PC-3 (cell line): Measurements from ENCODE around the gene ZDHHC1. TPM values are rescaled to one million over a fixed set of nuclear protein-coding genes. Genes with fewer than 3 reads are reported as not detected.

Experiments used
- ATAC-seq: fragments of 200-7000 bp; cut with Tn5 transposase; 2 replicates; pipeline ENCODE4 v1.9.1; 2020; ENCODE audit warnings: mild to moderate bottlenecking, moderate library complexity
- BruUV-seq: library from RNA; stranded (reverse); fragments of 400-500 nt; replicated peaks from 2 replicates; lab custom pipeline; 2021; lab: Mats Ljungman, UMichigan
- CTCF ChIA-PET: fragments of 300-600 bp; sonication (Branson Sonifier 250); formaldehyde crosslinking; loops from one replicate; lab custom pipeline; 2022; ENCODE audit warnings: antibody characterized with exemption; lab: Charles Lee
- POLR2A ChIA-PET: fragments of 300-600 bp; sonication (Branson Sonifier 250); formaldehyde crosslinking; loops from one replicate; lab custom pipeline; 2022; ENCODE audit warnings: antibody characterized with exemption; ENCODE audit not compliant: unreplicated experiment; lab: Charles Lee
- DNase-seq: peaks from one replicate; pipeline ENCODE4 v3.0.0-alpha.2; 2015
- H2AFZ ChIP-seq: fragments of 300-600 bp; sonication (generic); 2 replicates; pipeline ENCODE4 v1.6.0; 2016; ENCODE audit warnings: antibody characterized with exemption, low read length
- H3F3A ChIP-seq: fragments of 300-600 bp; sonication (generic); one replicate; pipeline ENCODE4 v1.6.0; 2017; ENCODE audit warnings: antibody characterized with exemption, low read length, control low read depth, mild to moderate bottlenecking; ENCODE audit not compliant: unreplicated experiment
- H3K27ac ChIP-seq: fragments of 300-600 bp; sonication (generic); 2 replicates; pipeline ENCODE4 v1.5.1; 2016; ENCODE audit warnings: mild to moderate bottlenecking, low read length
- H3K27me3 ChIP-seq: fragments of 300-600 bp; sonication (generic); 2 replicates; pipeline ENCODE4 v1.6.1; 2016; ENCODE audit warnings: low read length, mixed read lengths
- H3K36me3 ChIP-seq: fragments of 300-600 bp; sonication (generic); 2 replicates; pipeline ENCODE4 v1.6.1; 2016; ENCODE audit warnings: low read depth, mixed run types, low read length, mixed read lengths
- H3K4me1 ChIP-seq: fragments of 300-600 bp; sonication (generic); 2 replicates; pipeline ENCODE4 v1.5.1; 2016; ENCODE audit warnings: low read length; ENCODE audit not compliant: insufficient read depth
- H3K4me2 ChIP-seq: fragments of 300-600 bp; sonication (generic); 2 replicates; pipeline ENCODE4 v1.6.0; 2016; ENCODE audit warnings: low read length
- H3K4me3 ChIP-seq: fragments of 300-600 bp; sonication (generic); 2 replicates; pipeline ENCODE4 v1.5.1; 2016; ENCODE audit warnings: mild to moderate bottlenecking, low read length, mixed read lengths
- H3K79me2 ChIP-seq: fragments of 300-600 bp; sonication (generic); 2 replicates; pipeline ENCODE4 v1.6.1; 2017; ENCODE audit warnings: low read length, mixed read lengths
- H3K9ac ChIP-seq: fragments of 300-600 bp; sonication (generic); 2 replicates; pipeline ENCODE4 v1.6.0; 2016; ENCODE audit warnings: mild to moderate bottlenecking, low read length
- H3K9me2 ChIP-seq: fragments of 300-600 bp; sonication (generic); replicated peaks from 2 replicates; pipeline ENCODE4 v1.6.1; 2016; ENCODE audit warnings: mixed run types, low read length, mixed read lengths
- H3K9me3 ChIP-seq: fragments of 300-600 bp; sonication (generic); 2 replicates; pipeline ENCODE4 v1.6.1; 2016; ENCODE audit warnings: low read length, mixed read lengths
- H4K20me1 ChIP-seq: fragments of 300-600 bp; sonication (generic); 2 replicates; pipeline ENCODE4 v1.6.1; 2016; ENCODE audit warnings: low read length, mixed read lengths
- CTCF ChIP-seq: fragments of 300-600 bp; sonication (generic); conservative IDR thresholded peaks from 2 replicates; pipeline ENCODE4 v1.5.1; 2017; ENCODE audit warnings: antibody characterized with exemption, low read depth, mild to moderate bottlenecking, low read length
- EZH2 ChIP-seq: fragments of 300-600 bp; sonication (generic); IDR thresholded peaks from one replicate; pipeline ENCODE4 v1.6.1; 2017; ENCODE audit warnings: antibody characterized with exemption, mild to moderate bottlenecking, low read length; ENCODE audit not compliant: unreplicated experiment
- EZH2phosphoT487 ChIP-seq: fragments of 300-600 bp; sonication (generic); IDR thresholded peaks from 2 replicates; pipeline ENCODE4 v1.6.1; 2018; ENCODE audit warnings: mild to moderate bottlenecking, antibody characterized with exemption, low read length, borderline replicate concordance
- intact Hi-C: fragments of 100-400 bp; cut with micrococcal nuclease; formaldehyde crosslinking; loops from 2 replicates; pipeline ENCODE4 v1.9.0; 2023
- total RNA-seq: library from RNA; depleted of rRNA; stranded (reverse); fragments of >200 nt; gene quantifications from 2 replicates; pipeline ENCODE4 v1.2.3, GENCODE V29; 2014

ZDHHC1 gene
- total RNA-seq, 1 experiment from 2014 or later = 4.8 TPM

- H3K9ac ChIP-seq = no peak overlapping the region
- H3K4me1 ChIP-seq = peaks cover 5% of the 10 kb centered on the region
- H3F3A ChIP-seq = no peaks in the 10 kb centered on the region
- intact Hi-C loops = loop anchor here (10.0 kb wide), 1 partner anchor 54 kb away; no protein-coding TSS in a partner anchor
- H3K4me3 ChIP-seq = no peak overlapping the region
- H3K27me3 ChIP-seq = no peaks in the 10 kb centered on the region
- TF ChIP-seq EZH2phosphoT487 = no peak
- no peak for TF ChIP-seq EZH2
- TF ChIP-seq CTCF = no peak
- ChIA-PET CTCF (interaction anchor here (0.6 to 1.0 kb wide), 2 partner anchors 60 to 138 kb away, joined by 4 to 8 read pairs; no protein-coding TSS in a partner anchor), POLR2A (no interaction called here)
- H3K4me2 ChIP-seq = no peak overlapping the region
- no peaks in the 10 kb centered on the region for H3K9me3 ChIP-seq
- no peaks in the 10 kb centered on the region for H3K36me3 ChIP-seq
- H2AFZ ChIP-seq = no peak overlapping the region
- no peak overlapping the region for H3K27ac ChIP-seq
- no TSS peak for BruUV-seq
- no peaks in the 10 kb centered on the region for H3K9me2 ChIP-seq
- H3K79me2 ChIP-seq = no peaks in the 10 kb centered on the region
- H4K20me1 ChIP-seq = no peaks in the 10 kb centered on the region
- DNase-seq (no peak), ATAC-seq (no peak)
Measured at GRCh38 chr16:67398546-67399217, 17.6 kb downstream of the ZDHHC1 start.

GRCh38 chr16:67397812-67398545 is 18.3 kb downstream of the ZDHHC1 start:
- Histone ChIP-seq H3K79me2 (no peaks in the 10 kb centered on the region), H3K36me3 (no peaks in the 10 kb centered on the region), H3K27ac (no peak overlapping the region), H4K20me1 (no peaks in the 10 kb centered on the region), H3K4me3 (no peak overlapping the region), H3K4me1 (peaks cover 5% of the 10 kb centered on the region; the same call in 1 of the 2 replicates), H3K27me3 (no peaks in the 10 kb centered on the region), H3K9me3 (no peaks in the 10 kb centered on the region), H3K9ac (no peak overlapping the region), H2AFZ (no peak overlapping the region), H3K4me2 (no peak overlapping the region), H3K9me2 (no peaks in the 10 kb centered on the region), H3F3A (no peaks in the 10 kb centered on the region)
- no peak for DNase-seq
- POLR2A ChIA-PET = no interaction called here
- intact Hi-C loops = loop anchor here (10.0 kb wide), 1 partner anchor 53 kb away; no protein-coding TSS in a partner anchor
- TF ChIP-seq CTCF = no peak
- TF ChIP-seq EZH2 = no peak
- TF ChIP-seq EZH2phosphoT487 = no peak
- ATAC-seq = no peak
- no TSS peak for BruUV-seq
- CTCF ChIA-PET = interaction anchor here (0.6 kb wide), 1 partner anchor 59 kb away, joined by 8 read pairs; no protein-coding TSS in a partner anchor
